Measurements from ENCODE around the gene QDPR. TPM values are rescaled to one million over a fixed set of nuclear protein-coding genes. Genes with fewer than 3 reads are reported as not detected.

QDPR gene
- total and polyA plus RNA-seq, 9 of the 15 experiments (the other 6 are each of a cell fraction or from before 2014, with no cell fraction given) = 5.7 to 29.7 (median 17.2) TPM

DNA sequence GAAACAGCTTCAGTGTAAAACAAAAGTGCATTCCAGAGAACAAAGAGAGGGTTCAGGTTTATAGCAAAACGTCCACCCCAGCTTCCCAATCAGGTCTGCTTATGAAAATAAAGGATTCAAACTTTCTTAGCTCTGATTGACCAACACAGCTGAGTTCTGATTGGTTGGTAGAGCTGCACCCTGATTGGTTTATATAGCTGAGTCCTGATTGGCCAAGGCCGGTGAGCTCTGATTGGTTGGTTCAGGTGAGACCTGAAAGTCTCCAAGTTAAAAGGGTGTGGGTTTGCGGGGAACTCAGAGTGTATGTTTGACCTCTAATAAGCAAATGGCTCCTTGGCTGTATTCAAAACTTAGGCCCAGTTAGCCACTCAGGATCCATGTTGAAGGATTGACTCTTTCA is 24.0 kb upstream of the QDPR start (continued):
- TF ChIP-seq CBX8 (IDR thresholded peaks at IDR 0.05; ENCODE audit: borderline replicate concordance, extremely low read depth, low read depth, low read length, poor library complexity, severe bottlenecking) = no peak
- TF ChIP-seq, protein P1, sequence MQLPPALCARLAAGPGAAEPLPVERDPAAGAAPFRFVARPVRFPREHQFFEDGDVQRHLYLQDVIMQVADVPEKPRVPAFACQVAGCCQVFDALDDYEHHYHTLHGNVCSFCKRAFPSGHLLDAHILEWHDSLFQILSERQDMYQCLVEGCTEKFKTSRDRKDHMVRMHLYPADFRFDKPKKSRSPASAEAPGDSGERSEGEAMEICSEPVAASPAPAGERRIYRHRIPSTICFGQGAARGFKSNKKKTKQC (CRISPR knock-in tag; IDR thresholded peaks at IDR 0.05) = no peak
- no peak for TF ChIP-seq PHF20 (IDR thresholded peaks at IDR 0.05; ENCODE audit: partially characterized antibody)
- TF ChIP-seq, protein P2, sequence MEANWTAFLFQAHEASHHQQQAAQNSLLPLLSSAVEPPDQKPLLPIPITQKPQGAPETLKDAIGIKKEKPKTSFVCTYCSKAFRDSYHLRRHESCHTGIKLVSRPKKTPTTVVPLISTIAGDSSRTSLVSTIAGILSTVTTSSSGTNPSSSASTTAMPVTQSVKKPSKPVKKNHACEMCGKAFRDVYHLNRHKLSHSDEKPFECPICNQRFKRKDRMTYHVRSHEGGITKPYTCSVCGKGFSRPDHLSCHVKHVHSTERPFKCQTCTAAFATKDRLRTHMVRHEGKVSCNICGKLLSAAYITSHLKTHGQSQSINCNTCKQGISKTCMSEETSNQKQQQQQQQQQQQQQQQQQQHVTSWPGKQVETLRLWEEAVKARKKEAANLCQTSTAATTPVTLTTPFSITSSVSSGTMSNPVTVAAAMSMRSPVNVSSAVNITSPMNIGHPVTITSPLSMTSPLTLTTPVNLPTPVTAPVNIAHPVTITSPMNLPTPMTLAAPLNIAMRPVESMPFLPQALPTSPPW (CRISPR knock-in tag; IDR thresholded peaks at IDR 0.05) = no peak
- TF ChIP-seq CCNT2 (IDR thresholded peaks at IDR 0.05; ENCODE audit: borderline replicate concordance, extremely low read depth, insufficient read length, low read depth, low read length) = no peak
- TF ChIP-seq PTTG1 (tag; IDR thresholded peaks at IDR 0.05; ENCODE audit: low read depth) = no peak
- peak; percentile 64 for TF ChIP-seq ASH1L (IDR thresholded peaks at IDR 0.05; ENCODE audit: borderline replicate concordance, low read depth, partially characterized antibody)
- TF ChIP-seq RBM25 (IDR thresholded peaks at IDR 0.05; ENCODE audit: low read depth, low read length, severe bottlenecking) = peak; percentile 70
- no peak for TF ChIP-seq HDAC1 (IDR thresholded peaks at IDR 0.05)

Data from K562 (cell line).